Stomach (tissue), 9 donors: ENCODE measurements around the gene SMAD3. TPM values are rescaled to one million over a fixed set of nuclear protein-coding genes. Genes with fewer than 3 reads are reported as not detected.

ENCODE experiments used
- DNase-seq, 2 donors: peaks; one replicate each; pipeline versions ENCODE4 v3.0.0 to v3.0.0-alpha.2; 2013 to 2019
- H3K27ac ChIP-seq, 5 donors: fragments of 200-600 bp in 4 of 5; sonication (generic) in 4 of 5; one replicate each; pipeline ENCODE4 v1.5.1; 2013 to 2019; ENCODE audit warnings: mild to moderate bottlenecking in 1 of 5, moderate library complexity in 1 of 5
- H3K27me3 ChIP-seq, 3 donors: fragments of 200-600 bp; sonication (generic); one replicate each; pipeline ENCODE4 v1.5.1; 2017 to 2019; ENCODE audit warnings: mixed run types in 1 of 3
- H3K36me3 ChIP-seq, 4 donors: fragments of 200-600 bp; sonication (generic); 1 replicate in 3 of 4; 2 replicates in 1 of 4; pipeline ENCODE4 v1.5.1; 2016 to 2019
- H3K4me1 ChIP-seq, 4 donors: fragments of 200-600 bp; sonication (generic); one replicate each; pipeline ENCODE4 v1.5.1; 2016 to 2019
- H3K4me3 ChIP-seq, 4 donors: fragments of 200-600 bp; sonication (generic) in 3 of 4; one replicate each; pipeline ENCODE4 v1.5.1; 2016 to 2019; ENCODE audit warnings: mild to moderate bottlenecking in 1 of 4
- H3K9me3 ChIP-seq, 4 donors: fragments of 200-600 bp; sonication (generic); one replicate each; pipeline ENCODE4 v1.5.1; 2016 to 2019
- CTCF ChIP-seq, 7 experiments: fragments of 450-650 bp in 4 of 7; fragments of 200-600 bp in 3 of 7; sonication (generic) in 3 of 7; IDR thresholded peaks; one replicate each; pipeline ENCODE4 v1.5.1; 2016 to 2019; ENCODE audit warnings: antibody characterized with exemption in 7 of 7, control low read depth in 2 of 7, mild to moderate bottlenecking in 1 of 7
- EP300 ChIP-seq: sonication (generic); formaldehyde crosslinking; IDR thresholded peaks from one replicate; pipeline ENCODE4 v1.6.1; 2017; ENCODE audit warnings: antibody characterized with exemption
- POLR2A ChIP-seq, 4 donors: fragments of 450-650 bp; IDR thresholded peaks; one replicate each; pipeline ENCODE4 v1.6.1; 2016; ENCODE audit warnings: antibody characterized with exemption in 4 of 4, control low read depth in 2 of 4, mild to moderate bottlenecking in 1 of 4, moderate library complexity in 1 of 4
- POLR2AphosphoS5 ChIP-seq, 3 donors: sonication (generic); formaldehyde crosslinking; IDR thresholded peaks; one replicate each; pipeline ENCODE4 v1.6.1; 2016; ENCODE audit warnings: antibody characterized with exemption in 3 of 3
- WGBS, 5 donors: extraction: QIAGEN DNeasy Blood & Tissue Kit in 3 of 5; methylation state at CpG; one replicate each; pipeline versions ENCODE4 v1.1.5 to v1.1.7; 2013 to 2018; 5-methylcytosine and 5-hydroxymethylcytosine counted together
- intact Hi-C: fragments of 100-400 bp; cut with DNase I; formaldehyde crosslinking; loops from one replicate; pipeline ENCODE4 v1.15.1; 2023; ENCODE audit warnings: low total_unique reads
- polyA plus RNA-seq, 3 donors: library from polyadenylated mRNA; stranded (reverse); fragments of 200-250 nt; gene quantifications; one replicate each; pipeline ENCODE4 v1.2.3, GENCODE V29; 2013
- total RNA-seq, 5 donors: library from RNA; depleted of rRNA; stranded (reverse); fragments of >200 nt; gene quantifications; one replicate each; pipeline versions ENCODE4 v1.1.0 to v1.2.3, GENCODE V29; 2014 to 2016
- donor health status: healthy with polysubstance abuse.
- donor health status: Bipolar disorder and iron deficiency.
- donor health status: healthy.

The SMAD3 gene
- total and polyA plus RNA-seq, 8 donors = 6.8 to 103 (median 27.5) TPM

DNA sequence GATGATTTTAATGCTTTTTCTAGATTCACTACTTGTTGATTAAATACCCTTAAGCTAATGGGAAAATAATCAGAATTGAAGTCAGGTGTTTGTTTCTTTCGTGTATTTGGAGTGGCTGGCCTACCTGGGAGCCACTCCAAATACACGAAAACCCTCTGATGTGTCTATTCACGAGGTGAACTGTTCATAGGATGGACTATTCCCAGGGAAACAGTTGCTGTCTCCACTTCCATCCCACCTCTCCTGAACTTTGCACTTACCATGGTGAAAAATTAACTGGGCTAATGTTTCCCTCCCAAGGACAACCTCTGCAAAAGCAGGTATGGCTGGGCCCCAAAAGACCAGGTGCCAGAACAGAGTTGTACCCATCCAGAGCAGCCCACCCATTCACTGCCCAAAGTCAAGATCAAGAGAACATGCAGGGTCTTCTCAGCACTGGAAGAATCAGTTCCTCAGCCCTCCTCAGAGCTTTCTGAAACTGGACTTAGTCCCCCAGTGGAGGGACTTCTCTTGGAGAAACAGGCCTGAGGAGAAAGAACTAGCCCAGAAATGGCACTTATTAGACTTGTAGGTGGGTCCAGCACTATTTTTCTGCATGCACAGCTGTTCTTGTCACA is 2.9 kb upstream of the SMAD3 start:
- no peak for DNase-seq
- 34 to 61% (median 49%) methylated on average over 3 of the region's 3 CpGs for WGBS, 5 donors
- H3K27ac ChIP-seq = peak overlapping the region in 3 of 5 donors; percentile 40 to 94 (median 93)
- intact Hi-C loops = loop anchor here (10.0 kb wide), 1 partner anchor 62 kb away; no protein-coding TSS in a partner anchor
- no peaks in the 10 kb centered on the region for H3K27me3 ChIP-seq
- TF ChIP-seq POLR2A (IDR thresholded peaks at IDR 0.05) = no peak
- no peak for TF ChIP-seq CTCF (IDR thresholded peaks at IDR 0.05)
- no peak for TF ChIP-seq EP300
- no peak for TF ChIP-seq POLR2AphosphoS5 (IDR thresholded peaks at IDR 0.05)
- no peaks in the 10 kb centered on the region for H3K36me3 ChIP-seq
- no peaks in the 10 kb centered on the region for H3K9me3 ChIP-seq
- peaks cover 31 to 57% (median 45%) of the 10 kb centered on the region in 4 donors for H3K4me1 ChIP-seq
- no peak overlapping the region for H3K4me3 ChIP-seq

DNA sequence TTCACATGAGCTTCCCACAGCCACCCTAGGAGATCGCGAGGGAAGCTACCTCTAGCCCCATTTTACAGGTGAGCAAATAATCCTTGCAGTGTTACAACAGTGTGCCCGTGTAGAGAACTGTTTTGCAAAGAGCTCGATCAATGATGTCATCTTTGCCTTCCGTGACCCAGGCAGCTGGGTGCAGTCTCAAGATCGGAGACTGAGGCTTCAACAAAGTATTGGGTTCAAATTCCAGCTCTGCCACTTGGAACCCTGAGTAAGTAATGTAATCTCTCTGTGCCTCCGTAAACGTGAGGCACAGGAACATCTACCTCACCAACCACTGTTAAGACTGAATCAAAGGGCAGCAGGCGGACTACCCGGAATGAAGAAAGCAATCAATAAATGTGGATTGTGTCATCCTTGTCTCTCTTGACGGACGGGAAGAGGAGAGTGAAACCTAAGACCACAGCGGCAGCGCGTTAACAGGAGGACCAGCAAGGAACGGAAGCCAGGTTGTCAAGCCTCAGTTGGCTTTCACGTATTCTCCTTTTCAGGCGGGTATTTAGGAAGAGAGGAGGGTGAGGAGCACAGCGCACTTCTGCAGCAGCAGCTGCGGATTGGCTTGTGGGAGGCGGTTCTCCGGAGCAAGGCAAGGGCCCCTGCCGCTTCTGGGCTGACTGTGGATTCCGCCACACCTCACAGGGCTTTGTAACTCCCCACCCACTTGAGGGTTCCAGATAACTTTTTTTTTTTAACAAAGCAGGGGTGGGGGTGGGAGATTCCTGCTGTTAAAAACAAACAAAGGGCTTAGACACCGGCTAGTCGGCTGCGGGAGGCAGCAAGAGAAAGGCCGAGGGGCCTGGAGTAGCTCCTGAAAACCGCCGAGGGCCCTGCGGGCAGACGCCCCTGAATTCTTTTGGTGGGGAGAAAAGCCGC is 1.5 kb upstream of the SMAD3 start:
- Histone ChIP-seq H3K27me3 (no peaks in the 10 kb centered on the region), H3K27ac (peak overlapping the region; percentile 63 to 95 (median 93)), H3K9me3 (no peaks in the 10 kb centered on the region), H3K4me1 (peaks cover 46 to 62% (median 55%) of the 10 kb centered on the region in 4 donors), H3K4me3 (peak overlapping the region in 2 of 4 donors; percentile 12 to 64), H3K36me3 (no peaks in the 10 kb centered on the region)
- WGBS, 5 donors = 31 to 48% (median 35%) methylated on average over 33 of the region's 33 CpGs
- DNase-seq = peak; percentile 55 to 84
- TF ChIP-seq POLR2A (IDR thresholded peaks at IDR 0.05) (peak in 1 of 4 donors; percentile 24), POLR2AphosphoS5 (IDR thresholded peaks at IDR 0.05) (peak in 1 of 3 donors; percentile 30), CTCF (IDR thresholded peaks at IDR 0.05) (no peak), EP300 (no peak)
- intact Hi-C loops = loop anchor here (10.0 kb wide), 1 partner anchor 61 kb away; no protein-coding TSS in a partner anchor

- DNase-seq = peak in 1 of 2 donors; percentile 63
- H3K4me3 ChIP-seq = peak overlapping the region; percentile 61 to 83 (median 72)
- no peaks in the 10 kb centered on the region for H3K27me3 ChIP-seq
- no peaks in the 10 kb centered on the region for H3K36me3 ChIP-seq
- TF ChIP-seq POLR2A (IDR thresholded peaks at IDR 0.05) (no peak), POLR2AphosphoS5 (IDR thresholded peaks at IDR 0.05) (no peak), CTCF (IDR thresholded peaks at IDR 0.05) (no peak), EP300 (no peak)
- no peaks in the 10 kb centered on the region for H3K9me3 ChIP-seq
- peak overlapping the region; percentile 93 to 98 (median 94) for H3K27ac ChIP-seq
- H3K4me1 ChIP-seq = peaks cover 53 to 65% (median 58%) of the 10 kb centered on the region in 4 donors
- WGBS, 5 donors = 2 to 10% (median 4%) methylated on average over 21 to 75 of the region's 75 CpGs
- intact Hi-C loops = loop anchor here (10.0 kb wide), 1 partner anchor 60 kb away; no protein-coding TSS in a partner anchor
Measured at GRCh38 chr15:67064607-67065530, 533 bp upstream of the SMAD3 start.
